GM21367 (cell line): ENCODE measurements around the gene CRHBP.
"Not testable (repeated sequence)": the region's sequence is repeated elsewhere in the genome, so short reads cannot be mapped to it uniquely, and the experiment has no call there.

Experiments used
- ATAC-seq: cut with Tn5 transposase; IDR thresholded peaks from one replicate; pipeline ENCODE4 v1.9.1; 2021; ENCODE audit not compliant: unreplicated experiment

Gene CRHBP

GRCh38 chr5:76952795-76953536, at the start of gene CRHBP:
Gene CRHBP, plus strand, starts transcription at chr5:76953045. Its CDS starts 90 bp downstream, at chr5:76953135.
- ATAC-seq, result no peak

DNA sequence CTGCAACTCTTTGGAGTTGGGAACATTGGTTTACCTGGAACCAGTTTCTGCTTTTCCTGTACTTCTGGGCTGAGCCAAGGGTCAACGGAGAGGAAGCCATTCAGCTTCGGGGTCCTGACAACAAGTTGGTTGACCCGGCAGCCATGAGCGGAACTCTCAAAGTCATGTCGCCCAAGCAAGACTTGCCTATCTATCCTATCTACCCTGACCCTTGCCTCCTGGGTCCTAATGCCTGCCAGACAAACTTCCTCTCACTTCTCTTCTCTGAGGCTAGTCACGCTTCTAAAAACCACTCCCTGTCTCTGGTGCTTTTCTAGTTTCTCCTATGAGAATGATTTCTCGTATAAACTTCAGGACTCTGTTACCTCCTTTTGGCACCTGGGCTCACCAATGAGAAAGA, 44.7 kb upstream of the CRHBP start:
- no peak for ATAC-seq

DNA sequence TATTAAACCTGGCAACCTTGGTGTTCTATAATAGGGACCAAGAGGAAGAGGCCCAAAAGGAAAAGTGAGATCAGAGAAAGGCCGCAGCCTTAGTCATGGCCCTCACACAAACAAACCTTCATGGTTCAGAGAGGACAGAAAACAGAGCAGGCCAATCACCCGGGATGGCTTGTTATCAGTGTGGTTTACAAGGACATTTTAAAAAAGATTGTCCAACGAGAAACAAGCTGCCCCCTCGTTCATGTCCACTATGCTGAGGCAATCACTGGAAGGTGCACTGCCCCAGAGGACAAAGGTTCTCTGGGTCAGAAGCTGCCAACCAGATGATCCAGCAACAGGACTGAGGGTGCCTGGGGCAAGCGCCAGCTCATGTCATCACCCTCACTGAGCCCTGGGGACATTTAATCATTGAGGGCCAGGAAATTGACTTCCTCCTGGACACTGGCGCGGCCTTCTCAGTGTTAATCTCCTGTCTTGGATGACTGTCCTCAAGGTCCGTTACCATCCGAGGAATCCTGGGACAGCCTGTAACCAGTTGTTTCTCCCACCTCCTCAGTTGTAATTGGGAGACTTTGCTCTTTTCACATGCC, 42.4 kb upstream of the CRHBP start:
- not testable (repeated sequence) for ATAC-seq

DNA sequence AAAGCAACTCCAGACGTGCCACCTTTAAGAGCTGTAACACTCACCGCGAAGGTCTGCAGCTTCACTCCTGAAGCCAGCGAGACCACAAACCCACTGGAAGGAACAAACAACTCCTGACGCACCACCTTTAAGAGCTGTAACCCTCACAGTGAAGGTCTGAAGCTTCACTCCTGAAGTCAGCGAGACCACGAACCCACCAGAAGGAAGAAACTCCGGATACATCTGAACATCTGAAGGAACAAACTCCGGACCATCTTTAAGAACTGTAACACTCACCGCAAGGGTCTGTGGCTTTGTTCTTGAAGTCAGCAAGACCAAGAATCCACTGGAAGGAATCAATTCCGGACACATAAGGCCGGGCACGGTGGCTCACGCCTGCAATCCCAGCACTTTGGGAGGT, 38.2 kb upstream of the CRHBP start:
- ATAC-seq, result not testable (repeated sequence)

DNA sequence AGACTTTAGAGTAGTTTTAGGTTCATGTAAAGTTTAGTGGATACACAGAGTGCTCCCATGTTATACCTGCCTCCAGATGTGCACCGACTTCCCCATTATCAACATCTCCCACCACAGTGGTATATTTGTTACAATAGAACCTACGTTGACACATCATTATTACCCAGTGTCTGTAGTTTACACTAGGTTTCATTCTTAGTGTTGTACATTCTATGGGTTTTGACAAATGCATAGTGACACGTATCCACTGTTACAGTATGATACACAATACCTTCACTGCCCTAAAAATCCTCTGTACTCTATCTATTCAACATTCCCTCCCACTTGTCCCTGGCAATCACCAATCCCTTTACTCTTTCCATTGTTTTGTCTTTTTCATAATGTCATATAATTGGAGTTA, 34.3 kb upstream of the CRHBP start:
- ATAC-seq, result no peak

- ATAC-seq, result no peak
Observed at GRCh38 chr5:76920491-76920890, 32.4 kb upstream of the CRHBP start.

- ATAC-seq, result no peak
Observed at GRCh38 chr5:76926329-76927105, 26.3 kb upstream of the CRHBP start.

DNA sequence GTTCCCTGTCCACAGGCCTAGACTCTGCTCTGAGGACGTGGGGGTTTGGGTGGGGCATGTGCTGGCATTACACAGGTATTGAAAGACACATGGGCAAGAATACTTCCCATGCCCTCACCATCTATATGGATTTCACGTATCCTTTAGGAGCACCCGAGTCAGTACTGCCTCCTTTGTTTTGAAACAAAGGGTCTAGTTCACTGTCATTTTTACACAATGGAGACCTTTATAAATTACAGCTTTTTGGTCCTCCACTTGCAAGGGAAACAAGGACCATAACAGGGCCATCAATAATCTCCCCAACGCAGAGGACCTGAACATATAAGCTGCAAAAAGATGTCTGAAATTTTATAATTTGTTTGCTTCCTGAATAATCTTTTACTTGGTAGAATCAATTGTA, 24.9 kb upstream of the CRHBP start:
- no peak for ATAC-seq

DNA sequence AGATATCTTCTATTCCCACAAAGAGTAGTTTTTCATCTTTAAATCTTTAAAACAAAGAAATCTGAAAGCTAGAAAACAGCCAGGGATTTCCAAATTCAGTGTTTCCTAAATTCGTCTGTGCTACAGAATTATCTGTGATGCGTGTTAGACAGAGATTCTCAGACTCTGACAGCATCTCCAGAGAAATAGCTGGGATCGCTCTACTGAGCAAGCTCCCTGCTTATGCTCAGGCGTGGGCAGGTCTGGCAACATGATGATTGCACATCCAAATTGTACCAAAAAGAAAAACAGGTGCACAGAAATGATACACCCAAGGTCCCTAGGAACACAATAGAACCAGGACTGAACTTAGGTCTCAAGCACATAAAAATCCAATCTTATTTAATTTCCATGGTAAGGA, 22.8 kb upstream of the CRHBP start:
- no peak for ATAC-seq

DNA sequence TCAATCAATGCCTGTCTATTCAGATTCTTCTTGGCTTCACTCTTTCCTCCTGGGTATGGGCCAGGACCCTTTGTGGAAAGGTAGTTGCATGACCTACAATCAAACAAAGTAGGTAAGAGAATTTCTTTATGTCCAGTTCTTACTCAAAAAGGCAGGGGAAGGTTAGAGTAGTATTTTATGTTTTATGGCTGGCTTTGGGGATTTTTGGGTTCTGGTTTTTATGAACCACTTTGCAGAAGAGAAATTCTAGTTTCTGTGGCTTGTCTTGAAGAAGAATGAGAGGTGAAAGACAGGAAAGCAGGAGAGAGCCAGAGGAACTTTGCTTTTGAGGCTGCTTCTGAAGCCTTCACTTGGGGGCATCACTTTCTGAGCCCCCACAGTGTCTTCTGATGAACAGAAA, 14.7 kb upstream of the CRHBP start:
- no peak for ATAC-seq

- ATAC-seq, result no peak
Observed at GRCh38 chr5:76941000-76941399, 11.8 kb upstream of the CRHBP start.

- no peak for ATAC-seq
Observed at GRCh38 chr5:76941442-76941841, 11.4 kb upstream of the CRHBP start.

GRCh38 chr5:76942581-76942980, 10.3 kb upstream of the CRHBP start:
- no peak for ATAC-seq

- ATAC-seq, result no peak
Observed at GRCh38 chr5:76943006-76943405, 9.8 kb upstream of the CRHBP start.

DNA sequence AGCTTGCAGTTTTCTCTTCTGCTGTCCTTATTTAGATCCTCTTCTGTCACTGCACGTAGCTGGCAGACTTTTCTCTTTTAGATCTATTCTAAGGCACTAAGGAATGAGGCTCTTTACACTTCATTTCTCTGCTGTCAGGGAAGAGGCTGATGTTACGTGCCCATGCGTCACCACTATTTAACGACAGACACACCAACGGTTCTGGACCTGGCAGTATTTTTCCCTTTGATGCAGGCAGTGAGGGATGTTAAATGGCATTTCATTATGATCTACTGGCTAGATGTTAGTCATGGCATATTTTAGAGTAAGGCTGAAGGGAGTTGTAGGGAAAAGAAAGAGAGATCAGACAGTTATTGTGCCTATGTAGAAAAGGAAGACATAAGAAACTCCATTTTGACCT, 8.2 kb upstream of the CRHBP start:
- ATAC-seq, result no peak

GRCh38 chr5:76945238-76945637, 7.6 kb upstream of the CRHBP start:
- ATAC-seq, result not testable (repeated sequence)

DNA sequence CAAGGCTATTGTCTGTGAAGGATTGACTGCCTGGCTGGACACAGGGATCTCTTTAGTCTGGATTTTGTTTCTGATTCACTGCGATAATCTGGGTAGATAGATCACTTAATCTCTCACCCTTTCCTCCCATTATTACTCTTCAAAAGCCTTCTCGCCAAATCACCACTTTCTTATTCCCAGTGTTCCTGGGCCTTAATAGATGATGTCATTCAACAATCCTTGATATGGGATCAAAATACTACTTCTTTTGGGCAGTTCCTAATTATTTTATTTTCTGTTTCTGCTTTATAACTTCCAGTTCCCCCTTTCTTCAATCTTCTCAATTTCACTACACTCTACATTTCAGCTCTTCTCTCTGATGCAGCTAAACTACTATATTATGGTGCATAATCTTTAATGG, 6.8 kb upstream of the CRHBP start:
- ATAC-seq, result no peak

DNA sequence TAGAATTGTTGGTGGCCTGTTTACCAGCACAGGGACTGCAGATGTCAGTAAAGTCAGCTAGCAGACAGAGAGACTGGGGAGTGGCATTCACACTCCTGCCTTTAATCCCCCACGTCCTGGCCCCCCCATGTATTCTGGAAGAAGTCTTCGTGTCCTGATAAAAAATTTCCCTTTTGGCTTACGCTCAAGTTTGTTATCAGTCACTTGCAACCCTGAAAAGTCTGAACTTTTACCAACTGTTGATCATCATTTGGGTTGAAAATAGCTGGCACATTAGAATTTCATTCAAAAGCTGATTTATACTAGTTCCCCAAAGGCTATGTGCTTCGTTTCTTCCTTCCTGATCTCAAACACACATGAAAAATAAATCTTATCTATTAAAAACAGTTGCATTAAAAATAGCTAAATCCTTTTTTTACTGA, 5.8 kb upstream of the CRHBP start:
- ATAC-seq, result no peak

DNA sequence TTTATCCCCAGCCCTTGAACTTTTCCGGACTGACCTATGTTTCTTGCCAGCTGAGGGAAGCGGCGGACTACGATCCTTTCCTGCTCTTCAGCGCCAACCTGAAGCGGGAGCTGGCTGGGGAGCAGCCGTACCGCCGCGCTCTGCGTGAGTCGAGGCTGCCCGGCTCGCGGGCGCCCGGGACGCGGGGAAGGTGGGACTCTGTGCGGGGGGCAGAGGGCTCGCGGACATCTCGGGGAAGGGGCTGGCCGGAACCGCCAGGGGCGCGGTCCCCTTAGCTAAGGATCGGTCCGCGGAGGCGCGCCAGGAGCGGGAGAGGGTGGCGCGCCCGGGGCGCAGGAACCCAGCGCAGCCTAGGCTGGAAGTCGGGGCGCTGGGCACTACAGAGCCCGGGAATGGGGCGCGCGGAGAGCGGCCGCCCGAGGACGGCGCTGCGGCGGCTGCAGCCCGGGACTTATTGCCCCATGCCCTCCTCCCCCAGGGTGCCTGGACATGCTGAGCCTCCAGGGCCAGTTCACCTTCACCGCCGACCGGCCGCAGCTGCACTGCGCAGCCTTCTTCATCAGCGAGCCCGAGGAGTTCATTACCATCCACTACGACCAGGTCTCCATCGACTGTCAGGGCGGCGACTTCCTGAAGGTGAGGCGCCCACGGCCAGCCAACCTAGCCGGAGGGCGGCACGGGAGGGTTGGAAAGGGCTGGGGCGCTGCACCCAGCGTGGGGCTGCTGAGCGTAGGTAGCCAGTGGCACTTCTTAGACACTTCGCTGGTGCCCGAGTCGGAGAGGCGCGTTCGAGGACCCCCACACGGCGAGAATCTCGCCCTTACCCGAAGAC, 922 bp downstream of the CRHBP start:
- no peak for ATAC-seq

DNA sequence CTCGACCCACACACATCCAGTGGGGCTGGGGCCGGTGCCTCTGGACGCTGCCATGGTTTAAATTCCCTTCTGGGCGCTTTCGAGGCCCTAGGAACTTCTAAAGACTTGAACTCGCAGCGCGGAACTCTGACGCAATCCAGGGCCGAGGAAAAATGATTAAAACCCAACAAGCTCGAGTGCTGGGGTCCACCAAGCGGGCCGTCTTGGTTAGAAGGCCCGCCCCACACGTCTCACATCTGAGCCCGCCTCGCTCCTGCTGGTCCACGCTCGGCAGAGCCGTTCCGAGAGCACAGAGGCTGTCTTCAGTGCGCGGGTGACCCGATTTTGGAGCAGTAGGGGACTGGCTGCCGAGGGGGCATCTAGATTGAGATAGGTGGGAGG, 1.5 kb downstream of the CRHBP start:
- ATAC-seq, result no peak

DNA sequence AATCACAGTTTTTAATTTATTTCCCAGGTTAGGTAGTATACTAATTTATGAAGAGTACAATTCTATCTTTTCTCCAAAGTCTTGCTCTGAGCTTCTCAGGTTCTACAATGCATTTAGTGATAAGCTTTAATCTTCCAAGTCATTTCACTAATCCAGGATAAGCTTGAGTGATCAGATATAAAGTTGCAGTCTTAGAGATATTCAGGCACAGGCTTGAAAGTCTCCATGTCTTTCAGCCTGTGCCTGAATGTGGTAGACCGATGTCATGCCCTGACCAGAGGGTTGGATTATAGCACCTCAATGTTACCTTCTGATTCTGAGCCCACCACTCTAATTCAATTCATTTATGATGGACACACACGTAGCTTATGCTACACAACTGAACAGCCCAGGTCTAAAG, 3.2 kb downstream of the CRHBP start:
- ATAC-seq, result no peak
